HepG2 (cell line): ENCODE data around the gene ACSF3.

Source experiments
- ATF2 ChIP-seq: sonication (generic); formaldehyde crosslinking; IDR thresholded peaks from 2 replicates; pipeline ENCODE4 v1.4.0; 2020; ENCODE audit warnings: missing genetic modification reagents
- CCAR2 ChIP-seq: fragments of 200-400 bp; formaldehyde crosslinking; optimal IDR thresholded peaks from 2 replicates; pipeline ENCODE3; 2018; ENCODE audit warnings: low read depth, mild to moderate bottlenecking, low read length, moderate library complexity
- CTCF ChIP-seq: sonication (generic); formaldehyde crosslinking; IDR thresholded peaks from 2 replicates; pipeline ENCODE4 v1.5.0; 2020; ENCODE audit warnings: mild to moderate bottlenecking, missing genetic modification reagents, moderate library complexity
- ELF1 ChIP-seq: sonication (generic); formaldehyde crosslinking; IDR thresholded peaks from 2 replicates; pipeline ENCODE4 v1.4.0; 2020; ENCODE audit warnings: missing genetic modification reagents
- FOXM1 ChIP-seq: sonication (generic); formaldehyde crosslinking; IDR thresholded peaks from 2 replicates; pipeline ENCODE4 v1.5.0; 2020; ENCODE audit warnings: missing genetic modification reagents
- KDM3A ChIP-seq: IDR thresholded peaks from 2 replicates; pipeline ENCODE4 v1.6.1; 2018; ENCODE audit warnings: low read depth, missing compliant biosample characterization
- MLX ChIP-seq: IDR thresholded peaks from 2 replicates; pipeline ENCODE4 v1.6.1; 2016
- MNT ChIP-seq: fragments of 450-650 bp; IDR thresholded peaks from 2 replicates; pipeline ENCODE4 v1.6.1; 2016
- MXI1 ChIP-seq: IDR thresholded peaks from 3 replicates; pipeline ENCODE4 v1.6.1; 2012; ENCODE audit warnings: low read depth, low read length, inconsistent platforms, borderline replicate concordance
- THAP8 ChIP-seq: sonication (generic); formaldehyde crosslinking; IDR thresholded peaks from 2 replicates; pipeline ENCODE4 v1.5.1; 2020; ENCODE audit warnings: missing genetic modification reagents, mild to moderate bottlenecking, borderline replicate concordance
- ZNF317 ChIP-seq: sonication (generic); formaldehyde crosslinking; IDR thresholded peaks from 2 replicates; pipeline ENCODE4 v1.5.0; 2020; ENCODE audit warnings: mild to moderate bottlenecking, missing genetic modification reagents
- ZNF563 ChIP-seq: sonication (generic); formaldehyde crosslinking; IDR thresholded peaks from 2 replicates; pipeline ENCODE4 v1.8.0; 2022; ENCODE audit warnings: mild to moderate bottlenecking, moderate library complexity, missing genetic modification reagents
- TF ChIP-seq, protein P1 (sequence below): sonication (generic); formaldehyde crosslinking; IDR thresholded peaks from 2 replicates; pipeline ENCODE4 v1.8.1; 2023; ENCODE audit warnings: mild to moderate bottlenecking, missing genetic modification reagents
- TF ChIP-seq, protein P2 (sequence below), 2 experiments: IDR thresholded peaks; 2 replicates each; pipeline ENCODE4 v1.6.1; 2011 to 2012; ENCODE audit warnings: low read length in 2 of 2, borderline replicate concordance in 1 of 2, low read depth in 1 of 2, mild to moderate bottlenecking in 1 of 2, moderate library complexity in 1 of 2

GRCh38 chr16:89120281-89120680 is 26.6 kb downstream of the ACSF3 start:
- TF ChIP-seq ZNF317 (CRISPR knock-in tag) (no peak), KDM3A (CRISPR knock-in tag) (no peak), FOXM1 (CRISPR knock-in tag) (no peak), THAP8 (CRISPR knock-in tag) (no peak), ZNF563 (CRISPR knock-in tag) (no peak), CCAR2 (no peak), ELF1 (CRISPR knock-in tag) (no peak), MNT (no peak), CTCF (CRISPR knock-in tag) (no peak), ATF2 (CRISPR knock-in tag) (no peak), MXI1 (no peak), MLX (CRISPR knock-in tag) (no peak)
- TF ChIP-seq, protein P1, sequence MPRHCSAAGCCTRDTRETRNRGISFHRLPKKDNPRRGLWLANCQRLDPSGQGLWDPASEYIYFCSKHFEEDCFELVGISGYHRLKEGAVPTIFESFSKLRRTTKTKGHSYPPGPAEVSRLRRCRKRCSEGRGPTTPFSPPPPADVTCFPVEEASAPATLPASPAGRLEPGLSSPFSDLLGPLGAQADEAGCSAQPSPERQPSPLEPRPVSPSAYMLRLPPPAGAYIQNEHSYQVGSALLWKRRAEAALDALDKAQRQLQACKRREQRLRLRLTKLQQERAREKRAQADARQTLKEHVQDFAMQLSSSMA (CRISPR knock-in tag) = no peak
- TF ChIP-seq, protein P2, sequence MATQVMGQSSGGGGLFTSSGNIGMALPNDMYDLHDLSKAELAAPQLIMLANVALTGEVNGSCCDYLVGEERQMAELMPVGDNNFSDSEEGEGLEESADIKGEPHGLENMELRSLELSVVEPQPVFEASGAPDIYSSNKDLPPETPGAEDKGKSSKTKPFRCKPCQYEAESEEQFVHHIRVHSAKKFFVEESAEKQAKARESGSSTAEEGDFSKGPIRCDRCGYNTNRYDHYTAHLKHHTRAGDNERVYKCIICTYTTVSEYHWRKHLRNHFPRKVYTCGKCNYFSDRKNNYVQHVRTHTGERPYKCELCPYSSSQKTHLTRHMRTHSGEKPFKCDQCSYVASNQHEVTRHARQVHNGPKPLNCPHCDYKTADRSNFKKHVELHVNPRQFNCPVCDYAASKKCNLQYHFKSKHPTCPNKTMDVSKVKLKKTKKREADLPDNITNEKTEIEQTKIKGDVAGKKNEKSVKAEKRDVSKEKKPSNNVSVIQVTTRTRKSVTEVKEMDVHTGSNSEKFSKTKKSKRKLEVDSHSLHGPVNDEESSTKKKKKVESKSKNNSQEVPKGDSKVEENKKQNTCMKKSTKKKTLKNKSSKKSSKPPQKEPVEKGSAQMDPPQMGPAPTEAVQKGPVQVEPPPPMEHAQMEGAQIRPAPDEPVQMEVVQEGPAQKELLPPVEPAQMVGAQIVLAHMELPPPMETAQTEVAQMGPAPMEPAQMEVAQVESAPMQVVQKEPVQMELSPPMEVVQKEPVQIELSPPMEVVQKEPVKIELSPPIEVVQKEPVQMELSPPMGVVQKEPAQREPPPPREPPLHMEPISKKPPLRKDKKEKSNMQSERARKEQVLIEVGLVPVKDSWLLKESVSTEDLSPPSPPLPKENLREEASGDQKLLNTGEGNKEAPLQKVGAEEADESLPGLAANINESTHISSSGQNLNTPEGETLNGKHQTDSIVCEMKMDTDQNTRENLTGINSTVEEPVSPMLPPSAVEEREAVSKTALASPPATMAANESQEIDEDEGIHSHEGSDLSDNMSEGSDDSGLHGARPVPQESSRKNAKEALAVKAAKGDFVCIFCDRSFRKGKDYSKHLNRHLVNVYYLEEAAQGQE (IDR thresholded peaks at IDR 0.05; ENCODE audit: borderline replicate concordance in 1 of 2, low read depth in 1 of 2, low read length in 2 of 2) = no peak
